HCT116 (cell line): Measurements from ENCODE around the gene RNF146. TPM values are rescaled to one million over a fixed set of nuclear protein-coding genes. Genes with fewer than 3 reads are reported as not detected.
A peak's percentile ranks its signal among the peaks of the same experiment; 100 is the strongest.

Source experiments
- ATAC-seq: fragments of 200-7000 bp; cut with Tn5 transposase; 2 replicates; pipeline ENCODE4 v1.9.1; 2020; ENCODE audit warnings: mild to moderate bottlenecking, moderate library complexity
- BruUV-seq: library from RNA; stranded (reverse); fragments of 400-500 nt; replicated peaks from 2 replicates; lab custom pipeline; 2021; lab: Mats Ljungman, UMichigan
- CTCF ChIA-PET: fragments of 300-600 bp; sonication (Branson Sonifier 250); formaldehyde crosslinking; loops from one replicate; lab custom pipeline; 2021; ENCODE audit warnings: antibody characterized with exemption; lab: Charles Lee
- POLR2A ChIA-PET: fragments of 300-600, 350-600 bp; sonication (Branson Sonifier 250); formaldehyde crosslinking; loops from one replicate; lab custom pipeline; 2021; ENCODE audit warnings: antibody characterized with exemption; lab: Charles Lee
- RAD21 ChIA-PET, 2 experiments: fragments of 300-600 bp; sonication (Branson Sonifier 250); formaldehyde crosslinking; loops; one replicate each; lab custom pipeline; 2023; ENCODE audit warnings: low total read pairs in 2 of 2; ENCODE audit not compliant: uncharacterized antibody in 2 of 2, unreplicated experiment in 2 of 2, low non-redundant PET in 1 of 2; lab: Charles Lee
- DNase-seq: peaks from one replicate; pipeline ENCODE4 v3.0.0-alpha.2; 2010; ENCODE audit warnings: low read depth, low spot score
- H2AFZ ChIP-seq: fragments of 200-600 bp; shearing (Covaris generic), sonication (generic); 2 replicates; pipeline ENCODE4 v1.6.1; 2017; ENCODE audit warnings: low read depth, mixed run types, mixed read lengths, antibody characterized with exemption, low read length; ENCODE audit not compliant: poor library complexity, severe bottlenecking
- H3K27ac ChIP-seq: 2 replicates; pipeline ENCODE4 v1.5.1; 2012; ENCODE audit warnings: low read depth, low read length
- H3K27me3 ChIP-seq: fragments of 200-600 bp; sonication (generic); 2 replicates; pipeline ENCODE4 v1.6.1; 2016; ENCODE audit warnings: mixed run types, low read length, mixed read lengths; ENCODE audit not compliant: insufficient read depth
- H3K36me3 ChIP-seq, 2 experiments: fragments of 200-500 bp in 1 of 2; fragments of 200-600 bp in 1 of 2; sonication (Bioruptor generic) in 1 of 2; sonication (generic) in 1 of 2; 2 replicates each; pipeline versions ENCODE4 v1.5.1 to v1.6.1; 2014 to 2016; ENCODE audit warnings: low read length in 2 of 2, inconsistent platforms in 1 of 2, mixed read lengths in 1 of 2, mixed run types in 1 of 2; ENCODE audit not compliant: insufficient read depth in 2 of 2, control insufficient read depth in 1 of 2
- H3K4me1 ChIP-seq, 2 experiments: fragments of 200-600 bp in 1 of 2; sonication (generic) in 1 of 2; 2 replicates each; pipeline versions ENCODE4 v1.5.1 to v1.6.1; 2012 to 2017; ENCODE audit warnings: low read length in 2 of 2, inconsistent platforms in 1 of 2, mild to moderate bottlenecking in 1 of 2, mixed read lengths in 1 of 2, mixed run types in 1 of 2, moderate library complexity in 1 of 2; ENCODE audit not compliant: insufficient read depth in 2 of 2, control insufficient read depth in 1 of 2
- H3K4me2 ChIP-seq: fragments of 200-600 bp; sonication (generic); 2 replicates; pipeline ENCODE4 v1.6.1; 2017; ENCODE audit warnings: mixed run types, low read length, mixed read lengths
- H3K4me3 ChIP-seq, 2 experiments: fragments of 200-600 bp in 1 of 2; sonication (generic) in 1 of 2; replicated peaks in 1 of 2; 2 replicates each; pipeline ENCODE4 v1.5.1; 2011 to 2016; ENCODE audit warnings: low read length in 2 of 2, control low read depth in 1 of 2, low read depth in 1 of 2, mild to moderate bottlenecking in 1 of 2, mixed read lengths in 1 of 2, mixed run types in 1 of 2
- H3K79me2 ChIP-seq: fragments of 200-600 bp; sonication (generic); 2 replicates; pipeline ENCODE4 v1.6.1; 2017; ENCODE audit warnings: mild to moderate bottlenecking, mixed run types, low read length, moderate library complexity, mixed read lengths; ENCODE audit not compliant: insufficient read depth
- H3K9ac ChIP-seq: fragments of 200-600 bp; sonication (generic); 2 replicates; pipeline ENCODE4 v1.6.1; 2016; ENCODE audit warnings: low read length, mixed read lengths
- H3K9me2 ChIP-seq: fragments of 200-600 bp; sonication (generic), shearing (Covaris generic); 2 replicates; pipeline ENCODE4 v1.6.1; 2017; ENCODE audit warnings: mixed run types, mild to moderate bottlenecking, moderate library complexity; ENCODE audit not compliant: insufficient read depth
- H3K9me3 ChIP-seq, 2 experiments: fragments of 200-500 bp in 1 of 2; fragments of 200-600 bp in 1 of 2; sonication (Bioruptor generic) in 1 of 2; sonication (generic) in 1 of 2; 2 replicates each; pipeline ENCODE4 v1.6.1; 2014 to 2017; ENCODE audit warnings: low read length in 2 of 2, mixed read lengths in 2 of 2, inconsistent platforms in 1 of 2, low read depth in 1 of 2, mild to moderate bottlenecking in 1 of 2, mixed run types in 1 of 2, moderate library complexity in 1 of 2; ENCODE audit not compliant: control insufficient read depth in 1 of 2, insufficient read depth in 1 of 2
- H4K20me1 ChIP-seq: fragments of 200-600 bp; sonication (generic), shearing (Covaris generic); 2 replicates; pipeline ENCODE4 v1.6.1; 2017; ENCODE audit warnings: mixed run types, mild to moderate bottlenecking, moderate library complexity; ENCODE audit not compliant: insufficient read depth
- CBX3 ChIP-seq: IDR thresholded peaks from 2 replicates; pipeline ENCODE4 v1.6.1; 2012; ENCODE audit warnings: low read depth
- CEBPB ChIP-seq: IDR thresholded peaks from 2 replicates; pipeline ENCODE4 v1.6.1; 2012; ENCODE audit warnings: low read depth
- CTCF ChIP-seq, 3 experiments: fragments of 200-600 bp in 1 of 3; sonication (generic) in 1 of 3; IDR thresholded peaks in 2 of 3; conservative IDR thresholded peaks in 1 of 3; 2 replicates each; pipeline ENCODE4 v1.5.1; 2012 to 2017; ENCODE audit warnings: low read depth in 2 of 3, low read length in 2 of 3, antibody characterized with exemption in 1 of 3, borderline replicate concordance in 1 of 3, control low read depth in 1 of 3, mild to moderate bottlenecking in 1 of 3, mixed read lengths in 1 of 3, mixed run types in 1 of 3, moderate library complexity in 1 of 3; ENCODE audit not compliant: insufficient read depth in 1 of 3
- EGR1 ChIP-seq: IDR thresholded peaks from 2 replicates; pipeline ENCODE4 v1.6.1; 2012; ENCODE audit warnings: low read depth
- FOSL1 ChIP-seq: IDR thresholded peaks from 2 replicates; pipeline ENCODE4 v1.6.1; 2012; ENCODE audit warnings: low read depth
- RAD21 ChIP-seq: IDR thresholded peaks from 2 replicates; pipeline ENCODE4 v1.6.1; 2012; ENCODE audit warnings: low read depth, mild to moderate bottlenecking
- TCF7L2 ChIP-seq: IDR thresholded peaks from 2 replicates; pipeline ENCODE4 v1.7.0; 2011; ENCODE audit warnings: borderline replicate concordance, inconsistent platforms; ENCODE audit not compliant: insufficient read depth, insufficient read length; ENCODE audit errors: extremely low read depth
- ZFX ChIP-seq: fragments of 450-650 bp; IDR thresholded peaks from 2 replicates; pipeline ENCODE4 v1.6.1; 2017
- intact Hi-C: fragments of 100-400 bp; cut with micrococcal nuclease; formaldehyde crosslinking; loops from 2 replicates; pipeline ENCODE4 v1.10.0; 2022
- total RNA-seq: library from RNA; stranded (reverse); gene quantifications from one replicate; pipeline ENCODE4 v1.2.1, GENCODE V29; 2021; ENCODE audit not compliant: unreplicated experiment

The RNF146 gene
- total RNA-seq, 1 experiment from 2014 or later: 17.6 TPM

- Histone ChIP-seq H3K9ac (no peak overlapping the region), H3K9me3 (no peaks in the 10 kb centered on the region)
- no peak for TF ChIP-seq CBX3
- peak; percentile 51 to 76 (median 73); a peak in 5 of 6 replicates for TF ChIP-seq CTCF (IDR thresholded peaks at IDR 0.05 in 2 of 3, conservative IDR thresholded peaks at IDR 0.05 in 1 of 3; ENCODE audit: borderline replicate concordance in 1 of 3, insufficient read depth in 1 of 3, low read depth in 2 of 3, low read length in 2 of 3)
- peak; percentile 76 for TF ChIP-seq RAD21
- TF ChIP-seq, all 23 proteins: peak for 2
- ChIA-PET POLR2A (no interaction called here), RAD21 (interaction anchor here in 1 of 2 experiments (0.5 kb wide), 1 partner anchor 1507 kb away, joined by 3 read pairs; no protein-coding TSS in a partner anchor), CTCF (interaction anchor here (0.5 to 2.7 kb wide), 7 partner anchors 11 to 236 kb away, joined by 3 to 24 read pairs (median 5); partner anchors contain the start of gene KIAA0408)
- no peaks in the 10 kb centered on the region for H3K9me2 ChIP-seq
- DNase-seq (peak; percentile 16), ATAC-seq (peak; percentile 49; the same call in 1 of the 2 replicates)
- H2AFZ ChIP-seq: no peak overlapping the region
- intact Hi-C loops: loop anchor here (1.0 kb wide), 2 partner anchors 158 to 236 kb away; no protein-coding TSS in a partner anchor
- no peak overlapping the region for H3K4me3 ChIP-seq
- no peaks in the 10 kb centered on the region for H3K4me1 ChIP-seq
- H3K27me3 ChIP-seq: no peaks in the 10 kb centered on the region
- H3K79me2 ChIP-seq: peaks cover 57% of the 10 kb centered on the region
- no TSS peak for BruUV-seq
- H3K27ac ChIP-seq: no peak overlapping the region
- no peak overlapping the region for H3K4me2 ChIP-seq
- H3K36me3 ChIP-seq: no peaks in the 10 kb centered on the region
- 0 out of 2 replicates have a peak, but pooled peaks cover 3% of the 10 kb centered on the region for H4K20me1 ChIP-seq
Measured at GRCh38 chr6:127302728-127303660, 36.3 kb downstream of the RNF146 start.

- CTCF ChIA-PET: interaction anchor here (1.0 to 2.7 kb wide), 6 partner anchors 10 to 235 kb away, joined by 3 to 24 read pairs (median 4); partner anchors contain the start of gene KIAA0408
- POLR2A ChIA-PET: no interaction called here
- DNase-seq: no peak
- no peak overlapping the region for H3K27ac ChIP-seq
- H3K9me2 ChIP-seq: no peaks in the 10 kb centered on the region
- 0 out of 2 replicates have a peak, but pooled peaks cover 3% of the 10 kb centered on the region for H4K20me1 ChIP-seq
- TF ChIP-seq EGR1 (no peak), CEBPB (no peak), TCF7L2 (no peak), FOSL1 (no peak), ZFX (no peak)
- TF ChIP-seq, all 23 proteins: peak for 0
- H3K4me1 ChIP-seq: no peaks in the 10 kb centered on the region
- RAD21 ChIA-PET: no interaction called here
- intact Hi-C loops: no loop called here
- H3K9ac ChIP-seq: no peak overlapping the region
- no peak overlapping the region for H3K4me3 ChIP-seq
- no peaks in the 10 kb centered on the region for H3K36me3 ChIP-seq
- no peaks in the 10 kb centered on the region for H3K9me3 ChIP-seq
- H3K27me3 ChIP-seq: no peaks in the 10 kb centered on the region
- H2AFZ ChIP-seq: no peak overlapping the region
- H3K79me2 ChIP-seq: peaks cover 61% of the 10 kb centered on the region
- BruUV-seq: no TSS peak
- ATAC-seq: peak; percentile 25
- H3K4me2 ChIP-seq: no peak overlapping the region
Measured at GRCh38 chr6:127303917-127304316, 37.3 kb downstream of the RNF146 start.
